CD4-positive, alpha-beta T cell treated with Interleukin-6 at 100 ng/mL for 8 hours (primary cell): ENCODE data around the gene DPP6.

Experiments
- DNase-seq: peaks from one replicate; pipeline ENCODE4 v3.0.0-alpha.2; 2020; ENCODE audit warnings: mixed read lengths, low spot score

DPP6 gene

DNA sequence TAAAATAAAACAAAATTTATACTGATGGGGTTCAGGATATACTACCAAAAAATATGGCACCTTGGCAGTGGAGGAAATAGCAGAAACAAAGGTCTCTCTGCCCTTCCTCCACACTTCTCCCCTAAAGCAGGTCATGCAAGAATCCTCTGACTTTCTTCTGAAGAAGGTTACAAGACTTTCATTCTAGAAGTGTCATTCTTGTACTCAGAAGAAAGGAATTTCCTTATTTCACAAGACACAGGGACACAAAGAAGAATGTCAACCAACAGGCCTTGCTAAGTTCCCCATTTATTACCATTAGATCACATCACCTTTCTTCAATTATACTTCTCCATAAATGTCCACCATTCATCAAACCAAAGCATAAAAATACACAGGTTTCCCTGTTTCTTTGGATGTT, 480.6 kb downstream of the DPP6 start:
- no peak for DNase-seq

GRCh38 chr7:154540596-154540995, 488.4 kb downstream of the DPP6 start:
- DNase-seq = no peak

- no peak for DNase-seq
Observed at GRCh38 chr7:154541606-154542005, 489.4 kb downstream of the DPP6 start.

GRCh38 chr7:154546946-154547587, 494.9 kb downstream of the DPP6 start:
- no peak for DNase-seq

DNA sequence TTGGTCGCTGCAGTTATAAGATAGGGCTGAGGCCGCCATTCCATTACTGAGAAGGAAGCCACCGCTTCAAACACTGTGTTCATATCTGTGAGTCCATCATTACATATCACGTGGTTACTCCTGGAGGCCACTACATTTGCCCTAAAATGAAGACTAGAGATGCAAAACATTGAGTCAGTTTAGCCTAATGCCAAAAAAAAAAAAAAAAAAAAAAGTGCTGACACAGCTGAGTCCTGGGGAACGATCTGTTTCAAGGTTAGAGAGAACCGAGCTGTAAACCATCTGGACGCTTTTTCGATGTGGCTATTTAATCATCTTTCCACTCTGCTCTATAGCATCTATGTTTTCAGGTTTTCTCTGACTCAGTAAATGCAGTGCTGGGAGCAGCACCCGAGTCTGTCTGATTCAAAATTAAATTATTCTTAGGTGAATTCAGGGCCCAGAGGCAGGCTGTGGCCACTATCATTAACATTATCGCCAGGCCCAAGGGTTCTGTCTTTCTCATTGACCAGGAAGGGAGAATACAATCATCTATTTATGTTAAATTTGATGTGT, 501.6 kb downstream of the DPP6 start:
- no peak for DNase-seq

DNA sequence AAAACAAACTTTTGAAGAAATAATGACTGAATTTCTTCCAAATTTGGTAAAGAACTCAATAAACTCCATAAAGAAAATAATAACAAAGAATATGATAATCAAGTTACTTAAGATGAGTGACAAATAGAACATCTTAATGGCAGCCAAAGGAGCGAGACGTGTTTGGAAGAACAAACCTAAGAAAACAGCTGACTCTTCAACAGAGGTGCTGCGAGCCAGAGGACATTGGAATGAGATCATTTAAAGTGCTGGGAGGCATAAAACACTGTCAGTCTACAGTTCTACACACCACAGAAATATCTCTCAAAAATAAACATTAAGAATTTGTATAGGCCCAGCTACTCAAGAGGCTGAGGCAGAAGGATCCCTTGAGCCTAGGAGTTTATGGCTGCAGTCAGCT, 507.3 kb downstream of the DPP6 start:
- DNase-seq = no peak

- no peak for DNase-seq
Observed at GRCh38 chr7:154564676-154565075, 512.5 kb downstream of the DPP6 start.

- no peak for DNase-seq
Observed at GRCh38 chr7:154566877-154567276, 514.7 kb downstream of the DPP6 start.

DNA sequence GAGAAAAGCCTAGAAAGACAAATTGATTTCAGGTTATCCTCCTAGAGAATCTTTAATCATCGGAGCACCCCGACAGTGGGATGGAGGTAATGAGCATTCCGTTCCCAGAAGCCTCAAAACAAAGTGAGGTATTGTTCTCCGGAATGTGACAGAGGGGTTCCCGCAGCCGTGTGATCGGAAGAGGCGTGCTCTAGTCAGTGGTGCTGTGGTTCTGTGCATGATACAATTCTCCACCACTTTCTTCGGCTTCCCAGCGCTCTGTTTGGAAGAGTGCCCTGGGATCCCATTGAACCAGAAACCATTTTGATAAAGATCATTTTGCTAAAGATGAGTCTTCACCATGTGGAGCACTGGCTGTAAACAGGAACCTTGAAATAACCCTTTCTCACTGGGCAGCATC, 516.1 kb downstream of the DPP6 start:
- DNase-seq = no peak

DNA sequence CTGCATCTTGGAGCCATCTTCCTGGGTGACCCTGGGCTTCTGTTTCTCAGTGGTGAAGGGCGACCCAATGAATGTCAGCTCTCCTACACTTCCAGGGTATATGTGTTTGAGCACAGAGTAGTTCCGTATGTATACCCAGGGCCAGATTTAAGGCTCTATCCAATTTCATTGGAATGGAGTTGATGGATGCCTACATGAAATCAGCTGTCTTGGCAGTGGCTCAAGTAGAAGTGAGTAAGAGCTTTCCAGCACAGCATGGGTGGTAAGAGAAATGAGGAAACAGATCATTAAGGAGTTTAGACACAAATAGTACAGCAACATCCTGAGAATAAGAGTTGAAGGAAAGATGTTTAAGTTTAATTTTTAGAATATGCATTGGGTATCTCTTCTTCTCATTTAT, 517.7 kb downstream of the DPP6 start:
- DNase-seq = no peak

- DNase-seq = no peak
Observed at GRCh38 chr7:154571772-154572171, 519.6 kb downstream of the DPP6 start.

DNA sequence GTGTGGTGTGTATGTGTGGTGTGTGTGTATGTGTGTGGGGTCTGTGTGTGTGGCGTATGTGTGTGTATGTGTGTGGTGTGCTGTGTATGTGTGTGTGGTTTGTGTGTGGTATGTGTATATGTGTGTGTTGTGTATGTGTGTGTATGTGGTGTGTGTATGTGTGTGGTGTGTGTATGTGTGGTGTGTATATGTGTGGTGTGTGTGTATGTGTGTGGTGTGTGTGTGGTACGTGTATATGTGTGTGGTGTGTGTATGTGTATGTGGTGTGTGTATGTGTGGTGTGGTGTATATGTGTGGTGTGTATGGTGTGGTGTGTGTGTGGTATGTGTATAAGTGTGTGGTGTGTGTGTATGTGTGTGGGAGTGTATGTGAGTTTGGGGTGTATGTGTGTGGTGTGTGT, 522.0 kb downstream of the DPP6 start:
- DNase-seq = no peak

- DNase-seq = no peak
Observed at GRCh38 chr7:154575497-154575896, 523.3 kb downstream of the DPP6 start.

GRCh38 chr7:154576604-154577003, 524.4 kb downstream of the DPP6 start:
- DNase-seq = no peak

GRCh38 chr7:154577141-154577873, 525.1 kb downstream of the DPP6 start:
- no peak for DNase-seq

- no peak for DNase-seq
Observed at GRCh38 chr7:154578336-154578735, 526.1 kb downstream of the DPP6 start.

- DNase-seq = no peak
Observed at GRCh38 chr7:154579711-154580110, 527.5 kb downstream of the DPP6 start.

GRCh38 chr7:154581251-154581890, 529.2 kb downstream of the DPP6 start:
- no peak for DNase-seq

- no peak for DNase-seq
Observed at GRCh38 chr7:154583454-154583853, 531.3 kb downstream of the DPP6 start.

- DNase-seq = no peak
Observed at GRCh38 chr7:154584352-154585252, 532.4 kb downstream of the DPP6 start.

GRCh38 chr7:154587792-154588191, 535.6 kb downstream of the DPP6 start:
- no peak for DNase-seq

- DNase-seq = no peak
Observed at GRCh38 chr7:154591544-154591943, 539.3 kb downstream of the DPP6 start.
